Measurements from ENCODE around the gene EMILIN1. TPM values are rescaled to one million over a fixed set of nuclear protein-coding genes. Genes with fewer than 3 reads are reported as not detected.

EMILIN1 gene
- total RNA-seq, 4 donors from 2014 or later: 3.6 to 17.9 (median 7.9) TPM

DNA sequence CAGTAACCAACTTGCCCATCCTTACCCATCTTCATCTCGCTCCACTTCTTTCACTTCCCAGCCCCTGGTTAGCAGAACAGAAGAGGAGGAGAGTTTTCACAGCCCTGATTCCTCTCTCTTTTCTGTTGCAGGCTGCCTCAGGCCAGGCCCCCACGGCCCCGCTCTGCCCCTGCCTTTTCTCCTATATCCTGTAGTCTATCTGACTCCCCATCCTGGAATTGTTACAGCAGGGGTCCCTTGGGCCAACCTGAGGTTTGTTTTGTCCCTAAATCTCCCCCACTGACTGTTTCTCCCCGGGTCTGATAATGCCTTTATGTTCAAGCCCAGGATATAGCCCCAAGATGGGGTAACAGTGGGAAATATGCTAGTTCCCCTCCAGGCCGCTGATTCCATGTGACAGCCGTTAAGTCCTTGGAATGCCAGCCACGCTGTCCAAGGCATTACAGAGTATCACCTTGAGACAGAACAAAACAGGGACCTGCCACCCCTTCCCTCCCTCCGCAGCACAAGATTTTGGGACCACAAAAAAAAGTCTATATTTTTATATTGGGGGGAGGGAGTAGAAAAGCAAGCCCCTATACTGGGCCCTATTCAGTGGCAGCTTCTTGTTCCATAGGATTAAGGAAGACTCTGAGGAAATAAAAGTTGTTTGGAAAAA, 8.3 kb upstream of the EMILIN1 start:
- no peak for DNase-seq (ENCODE audit: low spot score in 2 of 2)
- 77 to 85% methylated on average over 8 of the region's 8 CpGs for WGBS, 2 donors
- intact Hi-C loops (cut with DNase I; ENCODE audit: low total_unique reads): no loop called here

GRCh38 chr2:27070653-27071276, 7.7 kb upstream of the EMILIN1 start:
- intact Hi-C loops (cut with DNase I; ENCODE audit: low total_unique reads): no loop called here
- TF ChIP-seq, protein P1, sequence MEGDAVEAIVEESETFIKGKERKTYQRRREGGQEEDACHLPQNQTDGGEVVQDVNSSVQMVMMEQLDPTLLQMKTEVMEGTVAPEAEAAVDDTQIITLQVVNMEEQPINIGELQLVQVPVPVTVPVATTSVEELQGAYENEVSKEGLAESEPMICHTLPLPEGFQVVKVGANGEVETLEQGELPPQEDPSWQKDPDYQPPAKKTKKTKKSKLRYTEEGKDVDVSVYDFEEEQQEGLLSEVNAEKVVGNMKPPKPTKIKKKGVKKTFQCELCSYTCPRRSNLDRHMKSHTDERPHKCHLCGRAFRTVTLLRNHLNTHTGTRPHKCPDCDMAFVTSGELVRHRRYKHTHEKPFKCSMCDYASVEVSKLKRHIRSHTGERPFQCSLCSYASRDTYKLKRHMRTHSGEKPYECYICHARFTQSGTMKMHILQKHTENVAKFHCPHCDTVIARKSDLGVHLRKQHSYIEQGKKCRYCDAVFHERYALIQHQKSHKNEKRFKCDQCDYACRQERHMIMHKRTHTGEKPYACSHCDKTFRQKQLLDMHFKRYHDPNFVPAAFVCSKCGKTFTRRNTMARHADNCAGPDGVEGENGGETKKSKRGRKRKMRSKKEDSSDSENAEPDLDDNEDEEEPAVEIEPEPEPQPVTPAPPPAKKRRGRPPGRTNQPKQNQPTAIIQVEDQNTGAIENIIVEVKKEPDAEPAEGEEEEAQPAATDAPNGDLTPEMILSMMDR (IDR thresholded peaks at IDR 0.05): no peak
- TF ChIP-seq POLR2A (IDR thresholded peaks at IDR 0.05): no peak
- WGBS, 2 donors: 1 to 4% methylated on average over 9 to 11 of the region's 11 CpGs

More for the DNA sequence above, 8.3 kb upstream of the EMILIN1 start:
- no peak for TF ChIP-seq POLR2A (IDR thresholded peaks at IDR 0.05)
- TF ChIP-seq, protein P1 (IDR thresholded peaks at IDR 0.05): no peak
- H3K4me3 ChIP-seq (ENCODE audit: low read depth, poor library complexity, severe bottlenecking): no peak overlapping the region

DNA sequence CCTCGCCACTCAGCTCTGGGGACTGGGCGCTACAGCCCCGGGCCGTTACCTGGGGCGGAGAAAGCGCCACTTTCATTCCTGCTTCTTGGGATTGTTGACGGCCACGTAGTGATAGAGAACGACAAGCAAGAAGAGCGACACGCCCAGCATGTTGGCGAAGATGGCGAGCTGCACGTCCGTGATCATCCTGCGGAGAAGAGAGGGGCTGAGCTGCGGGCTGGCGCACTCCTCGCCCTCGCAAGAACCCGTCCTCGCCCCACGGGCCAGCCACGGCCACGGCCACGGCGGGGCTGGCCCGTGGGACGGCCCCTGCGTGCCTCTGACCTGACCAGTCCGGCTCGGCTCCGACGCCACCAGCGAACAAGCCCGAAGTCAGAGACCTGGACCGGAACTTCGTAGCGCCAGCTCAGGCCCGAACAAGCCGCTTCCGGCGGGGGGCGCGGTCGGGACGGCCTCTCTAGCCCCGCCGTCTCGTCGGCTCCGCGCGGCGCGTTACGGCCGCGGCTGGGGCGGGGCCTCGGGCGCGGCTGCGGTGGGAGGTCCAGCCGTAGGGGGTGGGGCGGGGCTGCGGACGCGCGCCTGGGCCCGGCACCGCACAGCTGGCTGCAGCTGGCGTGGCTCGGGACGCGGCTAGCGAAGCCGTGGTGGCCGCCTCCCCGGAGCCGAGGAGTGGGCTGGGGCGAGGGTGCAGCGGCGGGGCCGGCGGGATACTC, 7.0 kb upstream of the EMILIN1 start, which contains the start of gene OST4:
TSS of gene OST4 (minus strand) at position 378 of the 713 bp plus-strand sequence.
- H3K4me3 ChIP-seq (ENCODE audit: low read depth, poor library complexity, severe bottlenecking): peak within 1 kb of the TSS; percentile 78
- TF ChIP-seq, protein P1 (IDR thresholded peaks at IDR 0.05): no peak
- TF ChIP-seq POLR2A (IDR thresholded peaks at IDR 0.05): peak in 1 of 2 donors; percentile 20
- DNase-seq (ENCODE audit: low spot score in 2 of 2): peak; percentile 90 to 98
- 0 to 1% methylated on average over 57 to 67 of the region's 86 CpGs for WGBS, 2 donors
- intact Hi-C loops (cut with DNase I; ENCODE audit: low total_unique reads): no loop called here

More at GRCh38 chr2:27070653-27071276, 7.7 kb upstream of the EMILIN1 start:
- H3K4me3 ChIP-seq (ENCODE audit: low read depth, poor library complexity, severe bottlenecking): peak overlapping the region; percentile 78
- DNase-seq (ENCODE audit: low spot score in 2 of 2): no peak

GRCh38 chr2:27071990-27072830, 6.2 kb upstream of the EMILIN1 start:
- intact Hi-C loops (cut with DNase I; ENCODE audit: low total_unique reads): no loop called here
- DNase-seq (ENCODE audit: low spot score in 2 of 2): peak in 1 of 2 donors; percentile 90
- WGBS, 2 donors: 9 to 11% methylated on average over 31 to 34 of the region's 34 CpGs
- TF ChIP-seq, protein P1 (IDR thresholded peaks at IDR 0.05): no peak
- no peak for TF ChIP-seq POLR2A (IDR thresholded peaks at IDR 0.05)
- H3K4me3 ChIP-seq (ENCODE audit: low read depth, poor library complexity, severe bottlenecking): peak overlapping the region; percentile 36

- WGBS, 2 donors: 89% methylated on average over 5 of the region's 5 CpGs
- no peak for DNase-seq (ENCODE audit: low spot score in 2 of 2)
- intact Hi-C loops (cut with DNase I; ENCODE audit: low total_unique reads): no loop called here
- H3K4me3 ChIP-seq (ENCODE audit: low read depth, poor library complexity, severe bottlenecking): no peak overlapping the region
- no peak for TF ChIP-seq POLR2A (IDR thresholded peaks at IDR 0.05)
- TF ChIP-seq, protein P1 (IDR thresholded peaks at IDR 0.05): no peak
Observed at GRCh38 chr2:27072920-27073319, 5.5 kb upstream of the EMILIN1 start.

All from lower leg skin (tissue), 4 donors.